HepG2 (cell line): ENCODE data around the gene ING5. TPM values are rescaled to one million over a fixed set of nuclear protein-coding genes. Genes with fewer than 3 reads are reported as not detected.

Source experiments
- ATAC-seq: fragments of 200-7000 bp; cut with Tn5 transposase; 3 replicates; pipeline ENCODE4 v1.9.1; 2020; ENCODE audit warnings: mild to moderate bottlenecking, moderate library complexity
- BruUV-seq: library from RNA; stranded (reverse); fragments of 400-500 nt; replicated peaks from 2 replicates; lab custom pipeline; 2021; lab: Mats Ljungman, UMichigan
- CTCF ChIA-PET: fragments of 300-600 bp; formaldehyde crosslinking; extraction: SDS; loops from one replicate; lab custom pipeline; 2021; ENCODE audit warnings: low total read pairs, inconsistent platforms, low intra/inter-chr PET ratio; lab: Yijun Ruan, JAX
- POLR2A ChIA-PET: fragments of 350-600 bp; sonication (Branson Sonifier 250); formaldehyde crosslinking; loops from one replicate; lab custom pipeline; 2020; ENCODE audit warnings: antibody characterized with exemption, inconsistent platforms; lab: Yijun Ruan, JAX
- DNase-seq: peaks from one replicate; pipeline ENCODE4 v3.0.0-alpha.2; 2015; ENCODE audit warnings: low spot score
- FAIRE-seq: peaks from 3 replicates; lab custom pipeline; 2011; peaks lifted over from hg19 to GRCh38; lab: Jason Lieb, UNC
- H2AFZ ChIP-seq: one replicate; pipeline ENCODE4 v1.6.1; 2011; ENCODE audit warnings: low read length, inconsistent platforms
- H3K27ac ChIP-seq: fragments of 300-600 bp; 3 replicates; pipeline ENCODE4 v1.8.0; 2011; ENCODE audit warnings: mixed run types, mild to moderate bottlenecking, mixed read lengths, low read length, inconsistent platforms; ENCODE audit not compliant: insufficient read depth; ENCODE audit errors: extremely low read length
- H3K27me3 ChIP-seq, 2 experiments: fragments of 200-600 bp in 1 of 2; 2 replicates in 1 of 2; 3 replicates in 1 of 2; pipeline versions ENCODE4 v1.6.0 to v1.8.0; 2011; ENCODE audit warnings: low read length in 2 of 2, mild to moderate bottlenecking in 2 of 2, moderate library complexity in 2 of 2, inconsistent platforms in 1 of 2; ENCODE audit not compliant: insufficient read depth in 2 of 2, control insufficient read depth in 1 of 2
- H3K36me3 ChIP-seq, 2 experiments: fragments of 200-600 bp in 1 of 2; replicated peaks in 1 of 2; 2 replicates in 1 of 2; 3 replicates in 1 of 2; pipeline versions ENCODE4 v1.5.1 to v1.8.0; 2011; ENCODE audit warnings: low read length in 2 of 2, inconsistent platforms in 1 of 2; ENCODE audit not compliant: insufficient read depth in 2 of 2, control insufficient read depth in 1 of 2
- H3K4me1 ChIP-seq: 2 replicates; pipeline ENCODE4 v1.5.1; 2012; ENCODE audit warnings: low read length, inconsistent platforms; ENCODE audit not compliant: insufficient read depth
- H3K4me2 ChIP-seq: 2 replicates; pipeline ENCODE4 v1.6.0; 2011; ENCODE audit warnings: low read depth, low read length, inconsistent platforms
- H3K4me3 ChIP-seq, 3 experiments: fragments of 200-600 bp in 1 of 3; sonication (generic), shearing (Covaris generic) in 1 of 3; replicated peaks in 1 of 3; 2 replicates each; pipeline ENCODE4 v1.5.1; 2011 to 2016; ENCODE audit warnings: low read length in 3 of 3, inconsistent platforms in 2 of 3, low read depth in 2 of 3, mild to moderate bottlenecking in 2 of 3, control low read depth in 1 of 3, mixed read lengths in 1 of 3; ENCODE audit not compliant: insufficient read depth in 1 of 3
- H3K79me2 ChIP-seq: one replicate; pipeline ENCODE4 v1.6.1; 2011; ENCODE audit warnings: low read length, inconsistent platforms; ENCODE audit not compliant: insufficient read depth
- H3K9ac ChIP-seq: 2 replicates; pipeline ENCODE4 v1.6.0; 2011; ENCODE audit warnings: mild to moderate bottlenecking, low read depth, low read length, inconsistent platforms; ENCODE audit not compliant: insufficient read depth
- H3K9me3 ChIP-seq: 2 replicates; pipeline ENCODE4 v1.5.1; 2012; ENCODE audit warnings: mild to moderate bottlenecking, low read length
- H4K20me1 ChIP-seq: 2 replicates; pipeline ENCODE4 v1.6.0; 2011; ENCODE audit warnings: inconsistent platforms, mild to moderate bottlenecking, low read length, moderate library complexity; ENCODE audit not compliant: insufficient read depth
- CBX5 ChIP-seq: sonication (generic); formaldehyde crosslinking; IDR thresholded peaks from 2 replicates; pipeline ENCODE4 v1.4.0; 2020; ENCODE audit warnings: missing genetic modification reagents, borderline replicate concordance
- CERS6 ChIP-seq: sonication (generic); formaldehyde crosslinking; IDR thresholded peaks from 2 replicates; pipeline ENCODE4 v1.5.0; 2020; ENCODE audit warnings: missing genetic modification reagents
- ERF ChIP-seq: IDR thresholded peaks from 2 replicates; pipeline ENCODE4 v1.6.1; 2018; ENCODE audit warnings: missing biosample characterization, missing genetic modification reagents
- FOSL2 ChIP-seq: sonication (generic); formaldehyde crosslinking; IDR thresholded peaks from 2 replicates; pipeline ENCODE4 v1.4.0; 2020; ENCODE audit warnings: missing genetic modification reagents
- HOMEZ ChIP-seq: IDR thresholded peaks from 2 replicates; pipeline ENCODE4 v1.6.1; 2016; ENCODE audit warnings: low read depth
- MXD3 ChIP-seq: IDR thresholded peaks from 2 replicates; pipeline ENCODE4 v1.6.1; 2016; ENCODE audit warnings: mild to moderate bottlenecking, missing biosample characterization, missing genetic modification reagents
- TBX3 ChIP-seq: fragments of 450-650 bp; IDR thresholded peaks from 2 replicates; pipeline ENCODE4 v1.6.1; 2017; ENCODE audit warnings: antibody characterized with exemption, mild to moderate bottlenecking, inconsistent platforms, borderline replicate concordance
- ZBTB37 ChIP-seq: sonication (generic); formaldehyde crosslinking; IDR thresholded peaks from 2 replicates; pipeline ENCODE4 v1.4.0; 2020; ENCODE audit warnings: mild to moderate bottlenecking, missing genetic modification reagents
- ZFP90 ChIP-seq: sonication (generic); formaldehyde crosslinking; IDR thresholded peaks from 2 replicates; pipeline ENCODE4 v1.8.0; 2022; ENCODE audit warnings: missing genetic modification reagents, mild to moderate bottlenecking, inconsistent platforms, borderline replicate concordance
- ZNF205 ChIP-seq: IDR thresholded peaks from 2 replicates; pipeline ENCODE4 v1.6.1; 2018; ENCODE audit warnings: missing biosample characterization, missing genetic modification reagents
- ZNF280D ChIP-seq: sonication (generic); formaldehyde crosslinking; IDR thresholded peaks from 2 replicates; pipeline ENCODE4 v1.5.1; 2020; ENCODE audit warnings: mild to moderate bottlenecking, missing genetic modification reagents
- ZNF558 ChIP-seq: sonication (generic); formaldehyde crosslinking; IDR thresholded peaks from 2 replicates; pipeline ENCODE4 v1.9.0; 2022; ENCODE audit warnings: mild to moderate bottlenecking, missing genetic modification reagents, borderline replicate concordance
- WGBS: methylation state at CpG from one replicate; pipeline ENCODE4 v1.1.6; 2017; ENCODE audit warnings: low lambda C conversion rate; 5-methylcytosine and 5-hydroxymethylcytosine counted together
- in situ Hi-C: cut with HindIII; loops from 2 replicates; pipeline ENCODE4 v1.10.0; 2017; ENCODE audit warnings: low pct_unique_long_range_greater_than_20kb; ENCODE audit not compliant: extremely low pct_ligation_motif_present
- intact Hi-C: fragments of 100-400 bp; cut with micrococcal nuclease; formaldehyde crosslinking; loops from one replicate; pipeline ENCODE4 v1.10.0; 2022; ENCODE audit not compliant: unreplicated experiment
- polyA plus RNA-seq, 8 experiments: library from polyadenylated mRNA; depleted of rRNA in 3 of 8; stranded (reverse) in 7 of 8; unstranded in 1 of 8; fragments of >200 nt; fragmentation: Illumina TruSeq in 4 of 8; extraction: Trizol in 4 of 8; gene quantifications; 2 replicates each; pipeline versions ENCODE4 v1.2.1 to v1.2.3, GENCODE V29; 2011 to 2016; ENCODE audit warnings: low read depth in 4 of 8, missing spikeins in 1 of 8, mixed read lengths in 1 of 8; ENCODE audit not compliant: insufficient read depth in 1 of 8
- total RNA-seq, 5 experiments: library from RNA; depleted of rRNA; stranded (reverse); fragments of >200 nt; fragmentation: Illumina TruSeq; extraction: Trizol; gene quantifications; 2 replicates each; pipeline ENCODE4 v1.2.3, GENCODE V29; 2016; ENCODE audit warnings: low read depth in 1 of 5
- TF ChIP-seq, protein P1 (sequence below): sonication (generic); formaldehyde crosslinking; IDR thresholded peaks from 2 replicates; pipeline ENCODE4 v1.9.0; 2021; ENCODE audit warnings: missing genetic modification reagents, borderline replicate concordance
- TF ChIP-seq, protein P2 (sequence below): IDR thresholded peaks from 2 replicates; pipeline ENCODE4 v1.6.1; 2016; ENCODE audit warnings: missing genetic modification reagents, missing compliant biosample characterization

Gene ING5
- total and polyA plus RNA-seq, 2 of the 13 experiments (the other 11 are each of a cell fraction or from before 2014, with no cell fraction given), result 61.9 to 71.9 TPM

GRCh38 chr2:241743620-241744019, 41.8 kb downstream of the ING5 start:
- Histone ChIP-seq H3K4me3 (no peak overlapping the region), H3K79me2 (no peaks in the 10 kb centered on the region), H3K9me3 (no peaks in the 10 kb centered on the region), H3K36me3 (peaks cover 10 to 32% of the 10 kb centered on the region in 2 experiments; a peak in 4 of 5 replicates), H3K27me3 (no peaks in the 10 kb centered on the region; a peak in 1 of 5 replicates), H2AFZ (no peak overlapping the region), H4K20me1 (no peaks in the 10 kb centered on the region), H3K4me1 (peaks cover 27% of the 10 kb centered on the region), H3K4me2 (no peak overlapping the region), H3K9ac (no peak overlapping the region), H3K27ac (no peak overlapping the region)
- no peak for TF ChIP-seq ZNF205 (CRISPR knock-in tag)
- no peak for TF ChIP-seq FOSL2
- no peak for TF ChIP-seq ZNF280D (CRISPR knock-in tag)
- no peak for TF ChIP-seq ZBTB37 (CRISPR knock-in tag)
- no peak for TF ChIP-seq HOMEZ
- TF ChIP-seq, protein P1, sequence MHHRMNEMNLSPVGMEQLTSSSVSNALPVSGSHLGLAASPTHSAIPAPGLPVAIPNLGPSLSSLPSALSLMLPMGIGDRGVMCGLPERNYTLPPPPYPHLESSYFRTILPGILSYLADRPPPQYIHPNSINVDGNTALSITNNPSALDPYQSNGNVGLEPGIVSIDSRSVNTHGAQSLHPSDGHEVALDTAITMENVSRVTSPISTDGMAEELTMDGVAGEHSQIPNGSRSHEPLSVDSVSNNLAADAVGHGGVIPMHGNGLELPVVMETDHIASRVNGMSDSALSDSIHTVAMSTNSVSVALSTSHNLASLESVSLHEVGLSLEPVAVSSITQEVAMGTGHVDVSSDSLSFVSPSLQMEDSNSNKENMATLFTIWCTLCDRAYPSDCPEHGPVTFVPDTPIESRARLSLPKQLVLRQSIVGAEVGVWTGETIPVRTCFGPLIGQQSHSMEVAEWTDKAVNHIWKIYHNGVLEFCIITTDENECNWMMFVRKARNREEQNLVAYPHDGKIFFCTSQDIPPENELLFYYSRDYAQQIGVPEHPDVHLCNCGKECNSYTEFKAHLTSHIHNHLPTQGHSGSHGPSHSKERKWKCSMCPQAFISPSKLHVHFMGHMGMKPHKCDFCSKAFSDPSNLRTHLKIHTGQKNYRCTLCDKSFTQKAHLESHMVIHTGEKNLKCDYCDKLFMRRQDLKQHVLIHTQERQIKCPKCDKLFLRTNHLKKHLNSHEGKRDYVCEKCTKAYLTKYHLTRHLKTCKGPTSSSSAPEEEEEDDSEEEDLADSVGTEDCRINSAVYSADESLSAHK (CRISPR knock-in tag), result no peak
- no peak for TF ChIP-seq MXD3 (CRISPR knock-in tag)
- no peak for TF ChIP-seq ZNF558 (CRISPR knock-in tag)
- TF ChIP-seq, protein P2, sequence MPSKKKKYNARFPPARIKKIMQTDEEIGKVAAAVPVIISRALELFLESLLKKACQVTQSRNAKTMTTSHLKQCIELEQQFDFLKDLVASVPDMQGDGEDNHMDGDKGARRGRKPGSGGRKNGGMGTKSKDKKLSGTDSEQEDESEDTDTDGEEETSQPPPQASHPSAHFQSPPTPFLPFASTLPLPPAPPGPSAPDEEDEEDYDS (CRISPR knock-in tag), result no peak
- TF ChIP-seq ZFP90 (CRISPR knock-in tag), result no peak
- TF ChIP-seq CERS6 (CRISPR knock-in tag), result no peak
- TF ChIP-seq ERF, result no peak
- no peak for TF ChIP-seq TBX3
- TF ChIP-seq CBX5 (CRISPR knock-in tag), result no peak
- intact Hi-C loops (no loop called here), in situ Hi-C loops (no loop called here)
- CTCF ChIA-PET, result no interaction called here
- no TSS peak for BruUV-seq
- WGBS, result 97% methylated on average over 12 of the region's 16 CpGs
- POLR2A ChIA-PET, result interaction anchor here (1.6 to 1.7 kb wide), 2 partner anchors 9 to 28 kb away, joined by 5 to 7 read pairs; partner anchors contain the start of gene D2HGDH
- ATAC-seq, result no peak
- FAIRE-seq, result no peak
- no peak for DNase-seq
